Endodermal cell (in vitro differentiated cells): Measurements from ENCODE around the gene GPR3. TPM values are rescaled to one million over a fixed set of nuclear protein-coding genes. Genes with fewer than 3 reads are reported as not detected.
A peak's percentile ranks its signal among the peaks of the same experiment; 100 is the strongest.

ENCODE experiments used
- DNase-seq: peaks from one replicate; pipeline ENCODE4 v3.0.0-alpha.2; 2017
- H3K27ac ChIP-seq: 2 replicates; pipeline ENCODE4 v1.5.1; 2013; ENCODE audit warnings: mild to moderate bottlenecking, low read depth, low read length, moderate library complexity
- H3K27me3 ChIP-seq: 2 replicates; pipeline ENCODE4 v1.6.1; 2013; ENCODE audit warnings: mild to moderate bottlenecking, low read length, moderate library complexity; ENCODE audit not compliant: insufficient read depth, control insufficient read depth, poor library complexity, severe bottlenecking
- H3K36me3 ChIP-seq: 2 replicates; pipeline ENCODE4 v1.7.0; 2013; ENCODE audit warnings: mild to moderate bottlenecking, low read length, moderate library complexity; ENCODE audit not compliant: control insufficient read depth, insufficient read depth
- H3K4me1 ChIP-seq: one replicate; pipeline ENCODE4 v1.7.0; 2013; ENCODE audit warnings: low read length; ENCODE audit not compliant: control insufficient read depth, insufficient read depth
- H3K4me3 ChIP-seq: 2 replicates; pipeline ENCODE4 v1.5.1; 2013; ENCODE audit warnings: mild to moderate bottlenecking, low read length, moderate library complexity
- H3K9ac ChIP-seq: 2 replicates; pipeline ENCODE4 v1.6.1; 2013; ENCODE audit warnings: mild to moderate bottlenecking, low read length, moderate library complexity; ENCODE audit not compliant: poor library complexity, severe bottlenecking; ENCODE audit errors: extremely low read depth
- H3K9me3 ChIP-seq: 2 replicates; pipeline ENCODE4 v1.6.1; 2013; ENCODE audit warnings: mild to moderate bottlenecking, low read length, moderate library complexity; ENCODE audit not compliant: control insufficient read depth
- H3K27ac Mint-ChIP-seq: 2 replicates; pipeline ENCODE4 v1.8.0; 2020; ENCODE audit warnings: mixed read lengths
- H3K27me3 Mint-ChIP-seq: 2 replicates; pipeline ENCODE4 v1.8.0; 2021; ENCODE audit warnings: mild to moderate bottlenecking, mixed read lengths; ENCODE audit not compliant: insufficient read depth
- H3K36me3 Mint-ChIP-seq: 2 replicates; pipeline ENCODE4 v1.8.0; 2020; ENCODE audit warnings: low read depth, mixed read lengths
- H3K4me1 Mint-ChIP-seq: 2 replicates; pipeline ENCODE4 v1.8.0; 2020; ENCODE audit warnings: mixed read lengths
- H3K4me3 Mint-ChIP-seq: 2 replicates; pipeline ENCODE4 v1.8.0; 2020; ENCODE audit warnings: mild to moderate bottlenecking, moderate library complexity, mixed read lengths
- H3K9me3 Mint-ChIP-seq: 2 replicates; pipeline ENCODE4 v1.8.0; 2020; ENCODE audit warnings: mild to moderate bottlenecking, mixed read lengths
- WGBS, 2 experiments: methylation state at CpG; one replicate each; pipeline versions ENCODE4 v1.1.5 to v1.1.7; 2013; ENCODE audit warnings: missing lambda C conversion rate in 2 of 2, mixed read lengths in 1 of 2; ENCODE audit not compliant: insufficient coverage in 1 of 2, insufficient read length in 1 of 2; 5-methylcytosine and 5-hydroxymethylcytosine counted together
- total RNA-seq, 2 donors: library from RNA; stranded (reverse); fragmentation: NEBNext Ultra II Directional in 1 of 2; extraction: Animal tissue kit (Norgen Biotek cat#: 25700) in 1 of 2; gene quantifications; 2 replicates in 1 of 2; 3 replicates in 1 of 2; pipeline ENCODE4 v1.2.1, GENCODE V29; 2021
- TF ChIP-seq, protein P1 (sequence below): fragments of 200-600 bp; sonication (generic); conservative IDR thresholded peaks from 2 replicates; pipeline ENCODE4 v1.5.0; 2021; ENCODE audit warnings: antibody characterized with exemption, mild to moderate bottlenecking

Gene GPR3
- total RNA-seq, 2 donors from 2014 or later, result 3.5 to 4.1 TPM

DNA sequence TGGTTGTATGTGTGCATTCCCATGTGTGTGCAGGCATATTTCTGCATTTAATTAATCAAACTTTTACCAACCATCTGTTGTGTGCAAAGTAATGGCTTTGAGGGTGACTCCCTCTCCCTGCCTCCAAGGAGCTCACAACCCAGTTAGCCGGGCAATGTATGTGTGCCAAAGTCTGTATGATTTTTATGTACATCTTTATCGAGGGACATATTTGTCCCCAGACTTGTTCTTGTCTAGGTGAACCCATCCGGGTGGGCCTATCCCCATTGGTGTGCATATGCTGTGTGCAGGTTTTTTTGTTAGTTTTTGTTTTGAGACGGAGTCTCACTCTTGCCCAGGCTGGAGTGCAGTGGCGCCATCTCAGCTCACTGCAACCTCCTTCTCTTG lies 48.8 kb upstream of the GPR3 start:
- Mint-ChIP-seq H3K27me3 (no peaks in the 10 kb centered on the region), H3K9me3 (no peaks in the 10 kb centered on the region), H3K4me1 (peaks cover 27% of the 10 kb centered on the region), H3K27ac (no peak overlapping the region), H3K36me3 (peaks cover 4% of the 10 kb centered on the region), H3K4me3 (no peak overlapping the region)
- Histone ChIP-seq H3K9me3 (no peaks in the 10 kb centered on the region), H3K27ac (no peak overlapping the region), H3K9ac (no peak overlapping the region), H3K4me3 (no peak overlapping the region), H3K27me3 (no peaks in the 10 kb centered on the region), H3K36me3 (no peaks in the 10 kb centered on the region), H3K4me1 (no peaks in the 10 kb centered on the region)
- WGBS, 2 experiments, result 86 to 88% methylated on average over 3 to 5 of the region's 5 CpGs
- peak; percentile 33 for DNase-seq
- TF ChIP-seq, protein P1, sequence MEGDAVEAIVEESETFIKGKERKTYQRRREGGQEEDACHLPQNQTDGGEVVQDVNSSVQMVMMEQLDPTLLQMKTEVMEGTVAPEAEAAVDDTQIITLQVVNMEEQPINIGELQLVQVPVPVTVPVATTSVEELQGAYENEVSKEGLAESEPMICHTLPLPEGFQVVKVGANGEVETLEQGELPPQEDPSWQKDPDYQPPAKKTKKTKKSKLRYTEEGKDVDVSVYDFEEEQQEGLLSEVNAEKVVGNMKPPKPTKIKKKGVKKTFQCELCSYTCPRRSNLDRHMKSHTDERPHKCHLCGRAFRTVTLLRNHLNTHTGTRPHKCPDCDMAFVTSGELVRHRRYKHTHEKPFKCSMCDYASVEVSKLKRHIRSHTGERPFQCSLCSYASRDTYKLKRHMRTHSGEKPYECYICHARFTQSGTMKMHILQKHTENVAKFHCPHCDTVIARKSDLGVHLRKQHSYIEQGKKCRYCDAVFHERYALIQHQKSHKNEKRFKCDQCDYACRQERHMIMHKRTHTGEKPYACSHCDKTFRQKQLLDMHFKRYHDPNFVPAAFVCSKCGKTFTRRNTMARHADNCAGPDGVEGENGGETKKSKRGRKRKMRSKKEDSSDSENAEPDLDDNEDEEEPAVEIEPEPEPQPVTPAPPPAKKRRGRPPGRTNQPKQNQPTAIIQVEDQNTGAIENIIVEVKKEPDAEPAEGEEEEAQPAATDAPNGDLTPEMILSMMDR, result no peak

DNA sequence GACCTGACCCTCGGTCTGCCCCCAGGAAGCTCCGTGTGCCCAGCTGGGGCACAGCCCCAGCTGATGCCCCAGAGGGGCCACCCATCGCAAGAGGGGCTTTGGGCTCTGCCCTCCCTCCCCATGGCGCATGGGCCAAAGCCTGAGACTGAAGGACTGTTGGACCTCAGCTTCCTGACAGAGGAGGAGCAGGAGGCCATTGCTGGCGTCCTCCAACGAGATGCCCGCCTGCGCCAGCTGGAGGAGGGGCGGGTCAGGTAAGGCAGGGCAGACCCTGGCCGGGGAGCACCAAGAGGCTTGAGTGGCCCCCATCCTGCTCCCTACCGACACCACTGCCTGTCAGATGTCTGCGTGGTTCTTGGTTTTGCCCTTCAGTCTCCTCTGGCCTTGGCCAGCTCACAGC lies 47.1 kb upstream of the GPR3 start:
- Mint-ChIP-seq H3K9me3 (peaks cover 1% of the 10 kb centered on the region), H3K36me3 (peaks cover 4% of the 10 kb centered on the region), H3K4me3 (no peak overlapping the region), H3K4me1 (peaks cover 19% of the 10 kb centered on the region), H3K27ac (no peak overlapping the region), H3K27me3 (peaks cover 3% of the 10 kb centered on the region)
- WGBS, 2 experiments, result 90 to 93% methylated on average over 10 to 12 of the region's 12 CpGs
- H3K9ac ChIP-seq, result no peak overlapping the region
- H3K4me1 ChIP-seq, result no peaks in the 10 kb centered on the region
- H3K36me3 ChIP-seq, result no peaks in the 10 kb centered on the region
- H3K27ac ChIP-seq, result no peak overlapping the region
- peak; percentile 36 for DNase-seq
- no peaks in the 10 kb centered on the region for H3K9me3 ChIP-seq
- peaks cover 8% of the 10 kb centered on the region for H3K27me3 ChIP-seq
- TF ChIP-seq, protein P1, result no peak
- no peak overlapping the region for H3K4me3 ChIP-seq

DNA sequence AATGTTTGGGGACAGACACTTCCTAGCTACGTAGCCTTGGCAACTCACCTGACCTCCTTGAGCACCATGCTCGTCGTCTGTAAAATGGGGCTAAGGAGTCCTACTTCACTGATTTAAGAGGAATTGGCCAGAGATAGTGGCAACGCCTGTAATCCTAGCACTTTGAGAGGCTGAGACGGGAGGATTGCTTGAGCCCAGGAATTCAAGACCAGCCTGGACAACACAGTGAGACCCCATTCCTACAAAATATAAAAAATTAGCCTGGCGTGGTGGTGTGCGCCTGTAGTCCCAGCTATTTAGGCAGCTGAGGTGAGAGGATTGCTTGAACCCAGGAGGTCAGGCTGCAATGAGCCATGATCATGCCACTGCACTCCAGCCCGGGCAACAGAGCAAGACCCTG lies 46.1 kb upstream of the GPR3 start:
- Histone ChIP-seq H3K4me1 (no peaks in the 10 kb centered on the region), H3K9me3 (no peaks in the 10 kb centered on the region), H3K27ac (no peak overlapping the region), H3K27me3 (peaks cover 16% of the 10 kb centered on the region), H3K36me3 (no peaks in the 10 kb centered on the region), H3K9ac (no peak overlapping the region), H3K4me3 (no peak overlapping the region)
- Mint-ChIP-seq H3K36me3 (peaks cover 4% of the 10 kb centered on the region), H3K27me3 (peaks cover 11% of the 10 kb centered on the region), H3K4me1 (peaks cover 13% of the 10 kb centered on the region), H3K27ac (no peak overlapping the region), H3K9me3 (peaks cover 5% of the 10 kb centered on the region), H3K4me3 (no peak overlapping the region)
- DNase-seq, result no peak
- TF ChIP-seq, protein P1, result no peak
- WGBS, 2 experiments, result 94 to 96% methylated on average over 7 of the region's 8 CpGs
